Natural killer cell (primary cell): ENCODE measurements around the gene RBM5. TPM values are rescaled to one million over a fixed set of nuclear protein-coding genes. Genes with fewer than 3 reads are reported as not detected.
A peak's percentile ranks its signal among the peaks of the same experiment; 100 is the strongest.

ENCODE experiments used
- ATAC-seq, 3 donors: fragments of 150-1000 bp in 2 of 3; fragments of 200-7000 bp in 1 of 3; cut with Tn5 transposase; 1 replicate in 1 of 3; 2 replicates in 2 of 3; pipeline ENCODE4 v1.10.0; 2021; ENCODE audit warnings: mild to moderate bottlenecking in 2 of 3, moderate library complexity in 2 of 3
- DNase-seq, 2 donors: peaks; one replicate each; pipeline versions ENCODE4 v3.0.0 to v3.0.0-alpha.2; 2013 to 2021; ENCODE audit warnings: mixed read lengths in 1 of 2
- H3K27ac ChIP-seq: one replicate; pipeline ENCODE4 v1.5.1; 2013; ENCODE audit warnings: mild to moderate bottlenecking, low read length
- H3K27me3 ChIP-seq: one replicate; pipeline ENCODE4 v1.6.1; 2013; ENCODE audit warnings: low read length; ENCODE audit not compliant: control insufficient read depth, insufficient read depth
- H3K36me3 ChIP-seq: one replicate; pipeline ENCODE4 v1.6.1; 2013; ENCODE audit warnings: low read length; ENCODE audit not compliant: control insufficient read depth, insufficient read depth
- H3K4me1 ChIP-seq: one replicate; pipeline ENCODE4 v1.6.1; 2013; ENCODE audit warnings: low read length; ENCODE audit not compliant: control insufficient read depth, insufficient read depth
- H3K4me3 ChIP-seq: one replicate; pipeline ENCODE4 v1.5.1; 2013; ENCODE audit warnings: low read length
- H3K9me3 ChIP-seq: one replicate; pipeline ENCODE4 v1.6.1; 2013; ENCODE audit warnings: low read length; ENCODE audit not compliant: control insufficient read depth, insufficient read depth
- H3K27ac Mint-ChIP-seq, 2 donors: one replicate each; pipeline ENCODE4 v1.8.0; 2022; ENCODE audit warnings: mild to moderate bottlenecking in 2 of 2, mixed read lengths in 2 of 2, moderate library complexity in 1 of 2
- H3K27me3 Mint-ChIP-seq, 2 donors: one replicate each; pipeline ENCODE4 v1.8.0; 2022; ENCODE audit warnings: low read depth in 2 of 2, mixed read lengths in 2 of 2
- H3K36me3 Mint-ChIP-seq: one replicate; pipeline ENCODE4 v1.8.0; 2022; ENCODE audit warnings: mixed read lengths
- H3K4me1 Mint-ChIP-seq, 2 donors: one replicate each; pipeline ENCODE4 v1.8.0; 2022; ENCODE audit warnings: mixed read lengths in 2 of 2
- H3K4me3 Mint-ChIP-seq: one replicate; pipeline ENCODE4 v1.8.0; 2022; ENCODE audit warnings: mild to moderate bottlenecking, moderate library complexity, mixed read lengths
- H3K9me3 Mint-ChIP-seq, 2 donors: one replicate each; pipeline ENCODE4 v1.8.0; 2022; ENCODE audit warnings: mixed read lengths in 2 of 2
- CTCF ChIP-seq: fragments of 200-600 bp; IDR thresholded peaks from one replicate; pipeline ENCODE4 v1.8.0; 2022; ENCODE audit warnings: antibody characterized with exemption
- WGBS: methylation state at CpG from one replicate; pipeline ENCODE4 v1.1.7; 2013; ENCODE audit warnings: missing lambda C conversion rate; ENCODE audit not compliant: insufficient coverage; 5-methylcytosine and 5-hydroxymethylcytosine counted together
- intact Hi-C: fragments of 100-400 bp; cut with micrococcal nuclease; formaldehyde crosslinking; loops from one replicate; pipeline ENCODE4 v1.14.2; 2022
- total RNA-seq, 4 donors: library from RNA; stranded (reverse); fragments of 120-200 nt in 1 of 4; gene quantifications; one replicate each; pipeline versions ENCODE4 v1.2.3 to v1.2.4, GENCODE V29; 2013 to 2022

RBM5 gene
- total RNA-seq, 3 donors from 2014 or later (not counting 1 experiment from before 2014, with no cell fraction given) = 359 to 473 (median 401) TPM

DNA sequence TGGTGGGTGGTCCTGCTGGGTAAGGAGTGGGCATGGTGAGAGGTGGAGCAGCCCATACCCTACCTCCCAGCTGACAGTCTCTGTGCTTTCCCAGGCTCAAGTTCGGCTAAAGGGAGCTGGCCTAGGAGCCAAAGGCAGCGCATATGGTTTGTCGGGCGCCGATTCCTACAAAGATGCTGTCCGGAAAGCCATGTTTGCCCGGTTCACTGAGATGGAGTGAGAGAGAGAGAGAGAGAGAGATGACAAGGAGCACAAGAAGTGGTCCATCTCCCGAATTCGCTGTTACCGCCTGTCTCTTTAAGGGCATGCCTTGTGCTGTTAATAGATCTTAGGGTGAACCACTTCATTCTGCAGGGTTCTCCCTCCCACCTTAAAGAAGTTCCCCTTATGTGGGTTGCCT lies 29.5 kb downstream of the RBM5 start:
- H3K4me3 ChIP-seq = no peak overlapping the region
- Mint-ChIP-seq H3K9me3 (no peaks in the 10 kb centered on the region), H3K4me1 (peaks cover 12 to 24% of the 10 kb centered on the region in 2 donors), H3K27ac (peak overlapping the region in 1 of 2 donors; percentile 37), H3K27me3 (no peaks in the 10 kb centered on the region), H3K36me3 (peaks cover 36% of the 10 kb centered on the region), H3K4me3 (no peak overlapping the region)
- no peaks in the 10 kb centered on the region for H3K9me3 ChIP-seq
- ATAC-seq (no peak), DNase-seq (no peak)
- no peak overlapping the region for H3K27ac ChIP-seq
- no peaks in the 10 kb centered on the region for H3K27me3 ChIP-seq
- intact Hi-C loops = no loop called here
- H3K36me3 ChIP-seq = peaks cover 75% of the 10 kb centered on the region
- H3K4me1 ChIP-seq = no peaks in the 10 kb centered on the region
- no peak for TF ChIP-seq CTCF
- WGBS = 95% methylated on average over 7 of the region's 10 CpGs

GRCh38 chr3:50119786-50120185 lies 31.1 kb downstream of the RBM5 start:
- Histone ChIP-seq H3K36me3 (peaks cover 60% of the 10 kb centered on the region), H3K9me3 (no peaks in the 10 kb centered on the region), H3K4me1 (no peaks in the 10 kb centered on the region), H3K27ac (no peak overlapping the region), H3K4me3 (no peak overlapping the region), H3K27me3 (no peaks in the 10 kb centered on the region)
- Mint-ChIP-seq H3K9me3 (no peaks in the 10 kb centered on the region), H3K27me3 (no peaks in the 10 kb centered on the region), H3K4me1 (peaks cover 13 to 17% of the 10 kb centered on the region in 2 donors), H3K36me3 (peaks cover 22% of the 10 kb centered on the region), H3K4me3 (no peak overlapping the region), H3K27ac (peak overlapping the region in 1 of 2 donors; percentile 21)
- intact Hi-C loops = loop anchor here (5.0 kb wide), 1 partner anchor 153 kb away; no protein-coding TSS in a partner anchor
- 100% methylated on average over 3 of the region's 3 CpGs for WGBS
- ATAC-seq = no peak
- DNase-seq = no peak
- no peak for TF ChIP-seq CTCF

- H3K36me3 ChIP-seq = peaks cover 53% of the 10 kb centered on the region
- intact Hi-C loops = loop anchor here (1.0 to 5.0 kb wide), 2 partner anchors 106 to 152 kb away; no protein-coding TSS in a partner anchor
- no peaks in the 10 kb centered on the region for H3K27me3 Mint-ChIP-seq
- no peaks in the 10 kb centered on the region for H3K4me1 ChIP-seq
- no peaks in the 10 kb centered on the region for H3K27me3 ChIP-seq
- peaks cover 8 to 12% of the 10 kb centered on the region in 2 donors for H3K4me1 Mint-ChIP-seq
- H3K27ac ChIP-seq = no peak overlapping the region
- H3K9me3 Mint-ChIP-seq = no peaks in the 10 kb centered on the region
- 95% methylated on average over 10 of the region's 10 CpGs for WGBS
- H3K4me3 Mint-ChIP-seq = no peak overlapping the region
- ATAC-seq (no peak), DNase-seq (no peak)
- H3K9me3 ChIP-seq = no peaks in the 10 kb centered on the region
- no peak for TF ChIP-seq CTCF
- peaks cover 16% of the 10 kb centered on the region for H3K36me3 Mint-ChIP-seq
- H3K27ac Mint-ChIP-seq = peak overlapping the region in 1 of 2 donors; percentile 21
- H3K4me3 ChIP-seq = no peak overlapping the region
Observed at GRCh38 chr3:50120364-50121071, 31.8 kb downstream of the RBM5 start.
